ENCODE measurements around the gene RAB11FIP4. TPM values are rescaled to one million over a fixed set of nuclear protein-coding genes. Genes with fewer than 3 reads are reported as not detected.

Gene RAB11FIP4
- total and polyA plus RNA-seq, 2 donors (not counting 1 experiment from before 2014, with no cell fraction given): 17.0 to 70.5 TPM

DNA sequence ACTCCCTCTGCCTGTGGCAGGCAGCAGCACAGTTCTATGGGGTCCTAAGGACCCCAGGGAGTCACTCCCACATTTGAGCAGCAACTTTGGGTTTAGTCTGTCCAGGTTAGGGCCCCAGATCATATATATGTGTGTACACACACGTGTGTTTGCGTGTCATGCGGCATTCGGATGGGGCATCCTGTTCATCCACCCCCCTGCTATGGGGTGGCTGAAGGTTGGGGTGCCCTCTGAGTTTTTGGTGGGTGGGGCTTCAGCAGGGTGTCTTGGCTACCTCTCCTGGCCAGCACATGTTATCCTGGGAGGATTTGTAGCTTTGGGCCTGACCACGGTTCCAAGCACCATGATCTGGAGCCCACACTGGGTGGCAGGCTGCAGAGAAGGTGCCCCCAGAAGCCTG, 100.7 kb downstream of the RAB11FIP4 start:
- no peaks in the 10 kb centered on the region for H3K27me3 Mint-ChIP-seq
- ATAC-seq (ENCODE audit: low read depth): no peak
- H3K4me2 ChIP-seq (replicated peaks; ENCODE audit: low read depth, low read length, poor library complexity, severe bottlenecking): peak overlapping the region; percentile 86

More for the DNA sequence above, 100.7 kb downstream of the RAB11FIP4 start:
- Histone ChIP-seq H3K9me3 (ENCODE audit: control extremely low read depth in 1 of 3, control insufficient read depth in 2 of 3, insufficient read depth in 1 of 3, low read length in 2 of 3) (no peaks in the 10 kb centered on the region), H3K27me3 (replicated peaks in 1 of 4; ENCODE audit: control extremely low read depth in 1 of 4, control insufficient read depth in 3 of 4, insufficient read depth in 4 of 4, low read length in 3 of 4) (no peaks in the 10 kb centered on the region), H3K4me3 (ENCODE audit: control extremely low read depth in 1 of 5, extremely low read depth in 1 of 5, insufficient read depth in 1 of 5, low read depth in 2 of 5, low read length in 4 of 5) (peak overlapping the region in 2 of 5 experiments; percentile 8 to 26), H3K36me3 (replicated peaks in 1 of 2; ENCODE audit: control extremely low read depth in 1 of 2, control insufficient read depth in 1 of 2, extremely low read depth in 1 of 2, insufficient read depth in 2 of 2, low read length in 1 of 2) (no peaks in the 10 kb centered on the region), H4K20me1 (ENCODE audit: control insufficient read depth, insufficient read depth, low read length, poor library complexity, severe bottlenecking) (peaks cover 50% of the 10 kb centered on the region), H2AFZ (ENCODE audit: insufficient read depth, low read depth, low read length, poor library complexity, severe bottlenecking) (no peak overlapping the region), H3K4me1 (ENCODE audit: control insufficient read depth in 2 of 2, insufficient read depth in 2 of 2, low read length in 2 of 2) (peaks cover 85 to 91% of the 10 kb centered on the region in 2 donors), H3K9ac (ENCODE audit: low read length) (peak overlapping the region; percentile 17), H3K79me2 (ENCODE audit: control insufficient read depth, insufficient read depth, low read length) (peaks cover 81% of the 10 kb centered on the region), H3K27ac (ENCODE audit: low read length in 2 of 2) (peak overlapping the region; percentile 73 to 90)
- POLR2A ChIA-PET: interaction anchor here (0.7 to 3.1 kb wide), 7 partner anchors 16 to 445 kb away, joined by 3 to 34 read pairs (median 6); partner anchors contain the start of gene SUZ12
- H3K27ac Mint-ChIP-seq: peak overlapping the region; percentile 99
- 100% methylated on average over 1 of the region's 5 CpGs for WGBS (ENCODE audit: insufficient coverage)
- H3K4me1 Mint-ChIP-seq: peaks cover 86% of the 10 kb centered on the region
- CTCF ChIA-PET: interaction anchor here (0.8 to 10.3 kb wide), 4 partner anchors 18 to 55 kb away, joined by 3 to 94 read pairs (median 30); no protein-coding TSS in a partner anchor
- peak overlapping the region; percentile 83 for H3K4me3 Mint-ChIP-seq
- DNase-seq: no peak
- H3K9me3 Mint-ChIP-seq (ENCODE audit: insufficient read depth): no peaks in the 10 kb centered on the region
- TF ChIP-seq EZH2 (IDR thresholded peaks at IDR 0.05; ENCODE audit: borderline replicate concordance, insufficient read depth, low read depth, low read length, poor library complexity, severe bottlenecking): no peak
- TF ChIP-seq, protein P1, sequence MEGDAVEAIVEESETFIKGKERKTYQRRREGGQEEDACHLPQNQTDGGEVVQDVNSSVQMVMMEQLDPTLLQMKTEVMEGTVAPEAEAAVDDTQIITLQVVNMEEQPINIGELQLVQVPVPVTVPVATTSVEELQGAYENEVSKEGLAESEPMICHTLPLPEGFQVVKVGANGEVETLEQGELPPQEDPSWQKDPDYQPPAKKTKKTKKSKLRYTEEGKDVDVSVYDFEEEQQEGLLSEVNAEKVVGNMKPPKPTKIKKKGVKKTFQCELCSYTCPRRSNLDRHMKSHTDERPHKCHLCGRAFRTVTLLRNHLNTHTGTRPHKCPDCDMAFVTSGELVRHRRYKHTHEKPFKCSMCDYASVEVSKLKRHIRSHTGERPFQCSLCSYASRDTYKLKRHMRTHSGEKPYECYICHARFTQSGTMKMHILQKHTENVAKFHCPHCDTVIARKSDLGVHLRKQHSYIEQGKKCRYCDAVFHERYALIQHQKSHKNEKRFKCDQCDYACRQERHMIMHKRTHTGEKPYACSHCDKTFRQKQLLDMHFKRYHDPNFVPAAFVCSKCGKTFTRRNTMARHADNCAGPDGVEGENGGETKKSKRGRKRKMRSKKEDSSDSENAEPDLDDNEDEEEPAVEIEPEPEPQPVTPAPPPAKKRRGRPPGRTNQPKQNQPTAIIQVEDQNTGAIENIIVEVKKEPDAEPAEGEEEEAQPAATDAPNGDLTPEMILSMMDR (IDR thresholded peaks at IDR 0.05): no peak
- intact Hi-C loops (cut with micrococcal nuclease): loop anchor here (5.0 kb wide), 1 partner anchor 525 kb away; no protein-coding TSS in a partner anchor
